ENCODE data around the gene LONP2.

DNA sequence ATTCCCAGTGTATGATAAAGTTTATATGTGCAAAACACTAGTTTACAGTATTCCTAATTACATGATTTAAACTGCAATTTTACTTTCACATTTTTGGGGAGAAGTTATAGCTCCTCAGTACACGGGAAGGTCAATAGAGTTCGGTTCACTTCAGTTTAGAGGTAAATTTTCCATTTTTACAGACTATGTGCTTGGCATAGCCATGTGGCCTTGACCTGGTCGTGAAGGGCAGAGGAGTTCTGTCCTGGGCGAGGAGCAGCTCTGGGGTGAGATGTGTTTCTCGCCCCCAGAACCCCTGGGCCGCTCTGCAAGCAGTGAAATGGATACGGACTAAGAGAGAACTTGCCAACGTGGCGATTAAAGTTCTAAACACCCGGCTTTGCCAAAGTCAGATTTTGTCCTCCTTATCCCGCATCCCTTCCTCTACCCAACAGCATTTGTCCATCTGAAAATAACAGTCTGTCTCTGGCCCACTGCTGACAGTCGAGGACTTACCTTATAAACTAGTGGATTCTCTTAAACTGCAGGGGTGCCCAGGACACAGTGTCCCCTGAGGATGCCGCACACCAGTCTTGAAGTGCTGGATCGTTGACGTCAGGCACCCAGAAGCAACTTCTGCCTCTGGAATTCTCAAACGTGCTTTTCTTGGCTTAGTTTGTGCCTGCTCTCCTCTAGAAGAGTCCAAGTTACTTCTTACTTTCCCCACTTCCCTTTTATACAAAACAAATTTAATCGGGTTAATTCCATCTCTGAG is 142.6 kb downstream of the LONP2 start:
- TF ChIP-seq, protein P1, sequence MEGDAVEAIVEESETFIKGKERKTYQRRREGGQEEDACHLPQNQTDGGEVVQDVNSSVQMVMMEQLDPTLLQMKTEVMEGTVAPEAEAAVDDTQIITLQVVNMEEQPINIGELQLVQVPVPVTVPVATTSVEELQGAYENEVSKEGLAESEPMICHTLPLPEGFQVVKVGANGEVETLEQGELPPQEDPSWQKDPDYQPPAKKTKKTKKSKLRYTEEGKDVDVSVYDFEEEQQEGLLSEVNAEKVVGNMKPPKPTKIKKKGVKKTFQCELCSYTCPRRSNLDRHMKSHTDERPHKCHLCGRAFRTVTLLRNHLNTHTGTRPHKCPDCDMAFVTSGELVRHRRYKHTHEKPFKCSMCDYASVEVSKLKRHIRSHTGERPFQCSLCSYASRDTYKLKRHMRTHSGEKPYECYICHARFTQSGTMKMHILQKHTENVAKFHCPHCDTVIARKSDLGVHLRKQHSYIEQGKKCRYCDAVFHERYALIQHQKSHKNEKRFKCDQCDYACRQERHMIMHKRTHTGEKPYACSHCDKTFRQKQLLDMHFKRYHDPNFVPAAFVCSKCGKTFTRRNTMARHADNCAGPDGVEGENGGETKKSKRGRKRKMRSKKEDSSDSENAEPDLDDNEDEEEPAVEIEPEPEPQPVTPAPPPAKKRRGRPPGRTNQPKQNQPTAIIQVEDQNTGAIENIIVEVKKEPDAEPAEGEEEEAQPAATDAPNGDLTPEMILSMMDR (conservative IDR thresholded peaks at IDR 0.05 in 1 of 2, IDR thresholded peaks at IDR 0.05 in 1 of 2; ENCODE audit: extremely low read depth in 1 of 2, insufficient read depth in 1 of 2, low read depth in 1 of 2, low read length in 2 of 2), result no peak
- no peak for TF ChIP-seq EZH2 (IDR thresholded peaks at IDR 0.05; ENCODE audit: borderline replicate concordance, low read length)

Measured in mammary epithelial cell (primary cell).